ENCODE measurements around the gene LONP2.
"Not testable (repeated sequence)": the region's sequence is repeated elsewhere in the genome, so short reads cannot be mapped to it uniquely, and the experiment has no call there.

The LONP2 gene

GRCh38 chr16:48291754-48292153 lies 47.7 kb downstream of the LONP2 start:
- no peak for DNase-seq

GRCh38 chr16:48292452-48292851 lies 48.4 kb downstream of the LONP2 start:
- DNase-seq = no peak

DNA sequence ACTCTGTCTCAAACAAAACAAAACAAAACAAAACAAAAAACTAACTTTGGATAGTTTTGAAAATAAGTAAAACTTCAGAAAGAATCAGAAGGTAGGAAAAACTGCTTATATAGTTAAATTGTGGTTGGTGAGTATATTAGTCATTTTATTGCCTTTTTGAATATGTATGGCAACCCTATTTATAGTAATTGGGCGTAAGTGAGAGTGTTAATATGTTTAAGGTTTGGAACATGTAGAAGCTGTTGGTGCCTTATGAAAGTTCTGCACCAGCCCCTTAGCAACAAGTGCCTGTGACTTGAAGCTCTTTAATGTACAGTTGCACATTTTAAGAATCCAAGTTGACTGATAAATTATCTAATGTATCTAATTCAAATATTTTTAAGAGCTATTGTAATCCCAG lies 50.6 kb downstream of the LONP2 start:
- DNase-seq = no peak

GRCh38 chr16:48295488-48296281 lies 51.6 kb downstream of the LONP2 start:
- no peak for DNase-seq

- DNase-seq = no peak
These were observed 55.4 kb downstream of the LONP2 start for GRCh38 chr16:48299471-48299870.

DNA sequence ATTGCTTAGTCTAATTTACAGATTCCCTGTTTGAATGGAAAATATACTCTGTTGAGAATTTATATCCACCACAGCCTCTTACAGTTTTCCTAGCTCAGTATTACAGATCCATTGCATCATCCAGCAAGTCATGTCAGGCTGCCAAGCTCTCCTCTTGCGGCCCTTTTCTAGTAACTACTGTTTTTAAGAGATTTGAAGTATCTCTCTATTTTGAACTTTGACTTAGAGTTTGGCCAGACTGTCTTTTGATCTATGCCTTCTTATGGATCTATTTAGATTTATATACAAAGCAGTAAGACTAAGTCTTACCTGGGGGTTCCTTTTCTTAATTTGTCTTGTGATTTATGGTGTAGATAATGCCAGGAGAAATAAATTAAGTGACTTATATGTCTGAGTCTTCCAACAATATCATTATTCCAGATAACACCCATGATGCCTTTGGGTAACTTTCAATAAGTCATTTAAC lies 56.3 kb downstream of the LONP2 start:
- no peak for DNase-seq

DNA sequence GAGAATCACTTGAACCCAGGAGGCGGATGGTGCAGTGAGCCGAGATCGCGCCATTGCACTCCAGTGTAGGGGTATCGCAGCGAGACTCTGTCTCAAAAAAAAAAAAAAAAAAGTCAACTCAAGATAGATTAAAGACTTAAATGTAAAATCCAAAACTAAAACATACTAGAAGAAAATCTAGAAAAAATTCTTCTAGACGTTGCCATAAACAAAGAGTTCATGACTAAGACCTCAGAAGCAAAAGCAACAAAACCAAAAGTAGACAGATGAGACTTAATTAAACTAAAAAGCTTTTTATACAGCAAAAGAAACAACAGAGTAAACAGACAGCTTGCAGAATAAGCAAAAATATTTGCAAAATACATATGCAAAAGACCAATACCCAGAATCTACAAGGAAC lies 64.4 kb downstream of the LONP2 start:
- no peak for DNase-seq

DNA sequence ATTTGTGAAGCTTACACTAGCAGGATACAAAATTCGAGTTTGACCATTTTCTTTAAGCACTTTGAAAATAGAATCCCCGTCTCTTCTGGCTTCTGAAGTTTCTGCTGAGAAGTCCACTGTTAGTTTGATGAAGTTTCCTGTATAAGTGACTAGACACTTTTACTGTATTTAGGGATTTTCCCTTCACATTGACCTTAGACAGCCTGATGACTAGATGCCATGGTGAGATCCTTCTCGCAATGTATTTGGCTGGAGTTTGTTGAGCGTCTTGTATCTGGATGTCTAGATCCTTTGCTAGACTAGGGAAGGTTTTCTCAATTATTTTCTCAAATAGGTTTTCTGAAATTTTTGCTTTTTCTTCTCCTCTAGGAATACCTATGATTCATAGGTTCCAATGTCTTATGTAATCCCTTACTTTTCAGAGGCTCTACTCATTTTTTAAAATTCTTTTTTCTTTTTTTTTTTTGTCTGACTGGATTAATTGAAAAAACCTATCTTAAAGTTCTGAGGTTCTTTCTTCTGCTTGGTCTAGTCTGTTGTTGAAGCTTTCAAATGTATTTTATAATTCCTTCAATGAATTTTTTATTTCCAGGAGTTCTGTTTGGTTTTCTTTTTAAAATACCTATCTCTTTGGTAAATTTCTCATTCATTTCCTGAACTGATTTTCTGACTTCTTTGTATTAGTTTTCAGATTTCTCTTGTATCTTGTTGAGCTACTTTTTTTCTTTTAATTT lies 67.0 kb downstream of the LONP2 start:
- no peak for DNase-seq

DNA sequence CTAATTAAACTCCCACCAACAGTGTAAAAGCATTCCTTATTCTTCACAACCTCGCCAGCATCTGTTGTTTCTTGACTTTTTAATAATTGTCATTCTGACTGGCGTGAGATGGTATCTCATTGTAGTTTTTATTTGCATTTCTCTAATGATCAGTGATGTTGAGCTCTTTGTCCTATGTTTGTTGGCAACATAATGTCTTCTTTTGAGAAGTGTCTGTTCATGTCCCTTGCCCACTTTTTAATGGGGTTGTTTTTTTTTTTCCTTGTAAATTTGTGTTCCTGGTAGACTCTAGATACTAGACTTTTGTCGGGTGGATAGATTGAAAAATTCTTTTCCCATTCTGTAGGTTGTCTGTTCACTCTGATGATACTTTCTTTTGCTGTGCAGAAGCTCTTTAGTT lies 69.8 kb downstream of the LONP2 start:
- not testable (repeated sequence) for DNase-seq

DNA sequence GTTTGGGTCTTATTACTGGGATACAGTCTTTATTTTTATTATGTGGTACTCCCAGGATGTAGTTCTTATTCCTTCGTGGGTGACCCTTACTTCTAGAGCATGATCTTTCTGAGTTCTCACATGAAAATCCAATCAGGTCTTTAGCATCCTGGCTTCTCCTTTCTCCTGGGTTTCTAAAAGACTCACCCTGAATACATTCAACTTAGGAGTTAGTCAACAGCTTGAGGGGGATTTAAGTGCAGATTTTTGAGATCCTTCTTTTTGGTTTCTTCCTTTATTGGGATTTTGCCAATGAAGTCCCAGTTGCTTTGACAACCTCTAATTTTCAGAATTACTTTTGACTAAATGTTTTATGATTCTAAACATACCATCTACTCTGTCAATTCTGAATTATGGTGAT lies 72.9 kb downstream of the LONP2 start:
- DNase-seq = no peak

DNA sequence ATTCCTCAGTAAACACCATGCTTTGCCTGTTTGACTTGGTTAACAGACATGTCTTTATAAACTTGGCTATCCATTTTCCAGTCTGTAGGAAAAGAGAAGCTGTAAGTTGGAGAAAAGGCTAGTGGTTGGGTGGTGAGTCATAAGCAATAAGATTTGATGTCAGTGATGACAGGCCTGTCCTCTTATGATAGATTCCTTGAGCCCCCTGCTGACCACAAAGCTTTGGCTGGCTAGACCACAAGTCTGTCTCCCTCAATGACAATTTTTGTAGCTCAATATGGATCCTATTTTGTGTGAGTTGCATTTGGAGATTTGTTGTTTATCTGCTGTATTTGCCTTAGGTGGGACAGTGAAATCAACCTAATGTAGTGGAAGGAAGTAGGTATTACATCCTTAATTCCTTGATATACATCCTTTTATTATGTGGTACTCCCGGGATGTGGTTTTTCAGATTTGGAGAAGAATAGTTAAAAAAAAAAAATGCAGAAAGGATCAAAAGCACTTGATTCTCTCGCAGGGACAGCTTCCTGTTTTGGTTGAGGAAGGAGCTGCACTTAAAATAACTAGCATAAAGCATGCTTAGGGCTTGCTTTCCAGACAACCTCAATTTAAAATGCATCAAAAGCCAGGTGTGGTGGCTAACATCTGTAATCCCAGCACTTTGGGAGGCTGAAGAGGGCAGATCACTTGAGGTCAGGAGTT lies 73.7 kb downstream of the LONP2 start:
- no peak for DNase-seq

DNA sequence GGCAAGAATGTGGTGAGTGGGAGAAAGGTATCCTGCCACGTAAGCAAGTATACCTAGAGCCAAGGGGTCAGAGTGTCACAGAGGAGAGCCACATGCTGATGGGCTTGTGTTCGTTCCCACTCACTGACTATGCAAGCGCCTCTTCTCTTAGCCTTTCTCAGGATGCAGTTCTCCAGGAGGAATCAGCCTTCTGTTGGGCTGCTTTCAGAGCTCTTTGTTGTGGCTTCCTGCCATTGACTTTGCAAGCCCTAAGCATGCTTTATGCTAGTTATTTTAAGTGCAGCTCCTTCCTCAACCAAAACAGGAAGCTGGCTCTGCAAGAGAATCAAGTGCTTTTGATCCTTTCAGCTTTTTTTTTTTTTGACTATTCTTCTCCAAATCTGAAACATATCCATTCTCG lies 74.5 kb downstream of the LONP2 start:
- peak; percentile 5 for DNase-seq

- DNase-seq = no peak
These were observed 77.4 kb downstream of the LONP2 start for GRCh38 chr16:48321317-48322036.

GRCh38 chr16:48323783-48324775 lies 80.0 kb downstream of the LONP2 start:
- DNase-seq = no peak

GRCh38 chr16:48326915-48327314 lies 82.8 kb downstream of the LONP2 start:
- DNase-seq = no peak

DNA sequence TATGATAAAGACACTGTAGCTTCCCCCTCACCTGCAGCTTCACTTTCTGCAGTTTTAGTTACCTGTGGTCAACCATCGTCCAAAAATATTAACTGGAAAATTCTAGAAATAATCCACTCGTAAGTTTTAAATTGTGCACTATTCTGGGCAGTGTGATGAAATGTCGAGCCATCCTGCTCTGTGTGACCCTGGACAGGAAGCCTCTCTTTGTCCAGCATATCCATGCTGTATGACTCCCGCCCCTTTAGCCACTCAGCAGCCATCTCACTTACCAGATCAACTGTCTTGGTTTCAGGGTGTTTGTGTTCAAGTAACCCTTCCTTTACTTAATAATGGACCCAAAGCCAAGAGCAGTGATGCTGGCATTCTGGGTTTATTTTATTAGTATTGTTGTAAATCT lies 85.0 kb downstream of the LONP2 start:
- DNase-seq = no peak

DNA sequence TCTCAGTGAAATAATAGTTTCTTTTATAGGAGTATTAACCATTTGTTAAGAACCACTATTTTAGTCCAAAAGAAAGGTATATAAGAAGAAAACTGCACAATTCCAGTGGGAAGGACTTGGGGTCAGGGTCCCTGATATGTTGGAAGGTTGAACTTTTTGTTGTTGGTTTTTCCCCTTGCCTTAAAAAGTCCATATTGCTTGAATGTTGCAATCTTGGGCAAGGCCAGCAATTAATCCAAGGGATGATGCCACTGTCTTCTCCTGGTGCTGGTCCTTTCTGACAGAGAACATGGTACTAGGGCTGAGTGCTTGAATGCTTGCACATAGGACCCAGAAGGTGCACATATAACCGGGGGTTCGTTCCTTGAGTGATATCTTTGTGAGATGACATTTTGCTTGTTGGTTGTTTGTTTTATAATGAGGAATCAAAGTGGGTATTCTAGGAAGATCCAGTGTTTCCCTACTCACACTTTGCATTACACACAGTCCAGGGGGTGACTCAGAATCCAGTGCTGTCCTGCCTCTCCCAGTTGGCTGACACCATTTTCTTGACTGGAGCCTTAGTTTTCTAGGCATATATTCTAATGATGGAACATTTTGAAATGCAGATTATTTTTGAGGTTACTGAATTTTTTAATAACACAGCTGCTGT lies 86.2 kb downstream of the LONP2 start:
- DNase-seq = no peak

GRCh38 chr16:48330841-48331192 lies 86.7 kb downstream of the LONP2 start:
- no peak for DNase-seq

- DNase-seq = no peak
These were observed 88.9 kb downstream of the LONP2 start for GRCh38 chr16:48332978-48333377.

GRCh38 chr16:48334325-48334724 lies 90.2 kb downstream of the LONP2 start:
- no peak for DNase-seq

GRCh38 chr16:48335961-48336360 lies 91.9 kb downstream of the LONP2 start:
- DNase-seq = no peak

Data from activated CD4-positive, alpha-beta T cell treated with anti-CD3 and anti-CD28 coated beads, Interleukin-2, amount 50 U/mL, for 1 hour (primary cell).